ENCODE measurements around the gene ELAVL2.

DNA sequence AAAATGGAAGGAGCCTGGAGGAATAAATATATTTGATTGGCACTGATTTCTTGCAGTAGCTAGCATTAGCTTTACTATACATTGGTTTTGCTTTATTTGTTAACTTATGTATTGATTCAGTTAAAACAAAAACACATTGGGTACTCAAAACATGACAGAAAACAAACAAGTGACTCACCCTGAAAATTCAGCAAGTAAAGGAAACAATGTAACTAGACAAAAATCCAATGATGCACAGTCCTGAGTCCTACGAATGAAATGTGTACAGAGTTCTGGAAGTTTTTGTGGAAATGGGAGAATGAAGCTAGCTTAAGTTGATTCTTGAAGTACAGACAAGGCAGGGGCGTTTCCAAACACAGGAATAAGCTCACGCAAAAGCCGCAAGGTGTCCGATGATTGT lies 175.0 kb downstream of the ELAVL2 start:
- TF ChIP-seq, protein P1, sequence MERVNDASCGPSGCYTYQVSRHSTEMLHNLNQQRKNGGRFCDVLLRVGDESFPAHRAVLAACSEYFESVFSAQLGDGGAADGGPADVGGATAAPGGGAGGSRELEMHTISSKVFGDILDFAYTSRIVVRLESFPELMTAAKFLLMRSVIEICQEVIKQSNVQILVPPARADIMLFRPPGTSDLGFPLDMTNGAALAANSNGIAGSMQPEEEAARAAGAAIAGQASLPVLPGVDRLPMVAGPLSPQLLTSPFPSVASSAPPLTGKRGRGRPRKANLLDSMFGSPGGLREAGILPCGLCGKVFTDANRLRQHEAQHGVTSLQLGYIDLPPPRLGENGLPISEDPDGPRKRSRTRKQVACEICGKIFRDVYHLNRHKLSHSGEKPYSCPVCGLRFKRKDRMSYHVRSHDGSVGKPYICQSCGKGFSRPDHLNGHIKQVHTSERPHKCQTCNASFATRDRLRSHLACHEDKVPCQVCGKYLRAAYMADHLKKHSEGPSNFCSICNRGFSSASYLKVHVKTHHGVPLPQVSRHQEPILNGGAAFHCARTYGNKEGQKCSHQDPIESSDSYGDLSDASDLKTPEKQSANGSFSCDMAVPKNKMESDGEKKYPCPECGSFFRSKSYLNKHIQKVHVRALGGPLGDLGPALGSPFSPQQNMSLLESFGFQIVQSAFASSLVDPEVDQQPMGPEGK (CRISPR knock-in tag; IDR thresholded peaks at IDR 0.05; ENCODE audit: borderline replicate concordance) = no peak
- TF ChIP-seq ZFP3 (CRISPR knock-in tag; IDR thresholded peaks at IDR 0.05) = no peak
- TF ChIP-seq, protein P2, sequence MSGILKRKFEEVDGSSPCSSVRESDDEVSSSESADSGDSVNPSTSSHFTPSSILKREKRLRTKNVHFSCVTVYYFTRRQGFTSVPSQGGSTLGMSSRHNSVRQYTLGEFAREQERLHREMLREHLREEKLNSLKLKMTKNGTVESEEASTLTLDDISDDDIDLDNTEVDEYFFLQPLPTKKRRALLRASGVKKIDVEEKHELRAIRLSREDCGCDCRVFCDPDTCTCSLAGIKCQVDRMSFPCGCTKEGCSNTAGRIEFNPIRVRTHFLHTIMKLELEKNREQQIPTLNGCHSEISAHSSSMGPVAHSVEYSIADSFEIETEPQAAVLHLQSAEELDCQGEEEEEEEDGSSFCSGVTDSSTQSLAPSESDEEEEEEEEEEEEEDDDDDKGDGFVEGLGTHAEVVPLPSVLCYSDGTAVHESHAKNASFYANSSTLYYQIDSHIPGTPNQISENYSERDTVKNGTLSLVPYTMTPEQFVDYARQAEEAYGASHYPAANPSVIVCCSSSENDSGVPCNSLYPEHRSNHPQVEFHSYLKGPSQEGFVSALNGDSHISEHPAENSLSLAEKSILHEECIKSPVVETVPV (CRISPR knock-in tag; IDR thresholded peaks at IDR 0.05) = no peak
- no peak for TF ChIP-seq ZNF70 (CRISPR knock-in tag; IDR thresholded peaks at IDR 0.05)
- no peak for TF ChIP-seq TOX (CRISPR knock-in tag; IDR thresholded peaks at IDR 0.05; ENCODE audit: borderline replicate concordance)
- TF ChIP-seq ZNF8 (CRISPR knock-in tag; IDR thresholded peaks at IDR 0.05) = no peak
- TF ChIP-seq, protein P3, sequence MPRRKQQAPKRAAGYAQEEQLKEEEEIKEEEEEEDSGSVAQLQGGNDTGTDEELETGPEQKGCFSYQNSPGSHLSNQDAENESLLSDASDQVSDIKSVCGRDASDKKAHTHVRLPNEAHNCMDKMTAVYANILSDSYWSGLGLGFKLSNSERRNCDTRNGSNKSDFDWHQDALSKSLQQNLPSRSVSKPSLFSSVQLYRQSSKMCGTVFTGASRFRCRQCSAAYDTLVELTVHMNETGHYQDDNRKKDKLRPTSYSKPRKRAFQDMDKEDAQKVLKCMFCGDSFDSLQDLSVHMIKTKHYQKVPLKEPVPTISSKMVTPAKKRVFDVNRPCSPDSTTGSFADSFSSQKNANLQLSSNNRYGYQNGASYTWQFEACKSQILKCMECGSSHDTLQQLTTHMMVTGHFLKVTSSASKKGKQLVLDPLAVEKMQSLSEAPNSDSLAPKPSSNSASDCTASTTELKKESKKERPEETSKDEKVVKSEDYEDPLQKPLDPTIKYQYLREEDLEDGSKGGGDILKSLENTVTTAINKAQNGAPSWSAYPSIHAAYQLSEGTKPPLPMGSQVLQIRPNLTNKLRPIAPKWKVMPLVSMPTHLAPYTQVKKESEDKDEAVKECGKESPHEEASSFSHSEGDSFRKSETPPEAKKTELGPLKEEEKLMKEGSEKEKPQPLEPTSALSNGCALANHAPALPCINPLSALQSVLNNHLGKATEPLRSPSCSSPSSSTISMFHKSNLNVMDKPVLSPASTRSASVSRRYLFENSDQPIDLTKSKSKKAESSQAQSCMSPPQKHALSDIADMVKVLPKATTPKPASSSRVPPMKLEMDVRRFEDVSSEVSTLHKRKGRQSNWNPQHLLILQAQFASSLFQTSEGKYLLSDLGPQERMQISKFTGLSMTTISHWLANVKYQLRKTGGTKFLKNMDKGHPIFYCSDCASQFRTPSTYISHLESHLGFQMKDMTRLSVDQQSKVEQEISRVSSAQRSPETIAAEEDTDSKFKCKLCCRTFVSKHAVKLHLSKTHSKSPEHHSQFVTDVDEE (CRISPR knock-in tag; IDR thresholded peaks at IDR 0.05) = no peak
- no peak for TF ChIP-seq ZFP30 (CRISPR knock-in tag; IDR thresholded peaks at IDR 0.05)
- TF ChIP-seq, protein P4, sequence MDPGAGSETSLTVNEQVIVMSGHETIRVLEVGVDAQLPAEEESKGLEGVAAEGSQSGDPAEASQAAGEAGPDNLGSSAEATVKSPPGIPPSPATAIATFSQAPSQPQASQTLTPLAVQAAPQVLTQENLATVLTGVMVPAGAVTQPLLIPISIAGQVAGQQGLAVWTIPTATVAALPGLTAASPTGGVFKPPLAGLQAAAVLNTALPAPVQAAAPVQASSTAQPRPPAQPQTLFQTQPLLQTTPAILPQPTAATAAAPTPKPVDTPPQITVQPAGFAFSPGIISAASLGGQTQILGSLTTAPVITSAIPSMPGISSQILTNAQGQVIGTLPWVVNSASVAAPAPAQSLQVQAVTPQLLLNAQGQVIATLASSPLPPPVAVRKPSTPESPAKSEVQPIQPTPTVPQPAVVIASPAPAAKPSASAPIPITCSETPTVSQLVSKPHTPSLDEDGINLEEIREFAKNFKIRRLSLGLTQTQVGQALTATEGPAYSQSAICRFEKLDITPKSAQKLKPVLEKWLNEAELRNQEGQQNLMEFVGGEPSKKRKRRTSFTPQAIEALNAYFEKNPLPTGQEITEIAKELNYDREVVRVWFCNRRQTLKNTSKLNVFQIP (CRISPR knock-in tag; IDR thresholded peaks at IDR 0.05; ENCODE audit: borderline replicate concordance, low read depth) = no peak
- TF ChIP-seq, protein P5, sequence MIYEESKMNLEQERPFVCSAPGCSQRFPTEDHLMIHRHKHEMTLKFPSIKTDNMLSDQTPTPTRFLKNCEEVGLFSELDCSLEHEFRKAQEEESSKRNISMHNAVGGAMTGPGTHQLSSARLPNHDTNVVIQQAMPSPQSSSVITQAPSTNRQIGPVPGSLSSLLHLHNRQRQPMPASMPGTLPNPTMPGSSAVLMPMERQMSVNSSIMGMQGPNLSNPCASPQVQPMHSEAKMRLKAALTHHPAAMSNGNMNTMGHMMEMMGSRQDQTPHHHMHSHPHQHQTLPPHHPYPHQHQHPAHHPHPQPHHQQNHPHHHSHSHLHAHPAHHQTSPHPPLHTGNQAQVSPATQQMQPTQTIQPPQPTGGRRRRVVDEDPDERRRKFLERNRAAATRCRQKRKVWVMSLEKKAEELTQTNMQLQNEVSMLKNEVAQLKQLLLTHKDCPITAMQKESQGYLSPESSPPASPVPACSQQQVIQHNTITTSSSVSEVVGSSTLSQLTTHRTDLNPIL (CRISPR knock-in tag; IDR thresholded peaks at IDR 0.05; ENCODE audit: low read depth) = no peak
- TF ChIP-seq RARB (CRISPR knock-in tag; IDR thresholded peaks at IDR 0.05) = no peak
- TF ChIP-seq BACH2 (CRISPR knock-in tag; IDR thresholded peaks at IDR 0.05; ENCODE audit: borderline replicate concordance) = no peak
- TF ChIP-seq ZC3H10 (CRISPR knock-in tag; IDR thresholded peaks at IDR 0.05) = no peak
- no peak for TF ChIP-seq ISL1 (CRISPR knock-in tag; IDR thresholded peaks at IDR 0.05)
